ENCODE results near the gene AMACR.

Gene AMACR

DNA sequence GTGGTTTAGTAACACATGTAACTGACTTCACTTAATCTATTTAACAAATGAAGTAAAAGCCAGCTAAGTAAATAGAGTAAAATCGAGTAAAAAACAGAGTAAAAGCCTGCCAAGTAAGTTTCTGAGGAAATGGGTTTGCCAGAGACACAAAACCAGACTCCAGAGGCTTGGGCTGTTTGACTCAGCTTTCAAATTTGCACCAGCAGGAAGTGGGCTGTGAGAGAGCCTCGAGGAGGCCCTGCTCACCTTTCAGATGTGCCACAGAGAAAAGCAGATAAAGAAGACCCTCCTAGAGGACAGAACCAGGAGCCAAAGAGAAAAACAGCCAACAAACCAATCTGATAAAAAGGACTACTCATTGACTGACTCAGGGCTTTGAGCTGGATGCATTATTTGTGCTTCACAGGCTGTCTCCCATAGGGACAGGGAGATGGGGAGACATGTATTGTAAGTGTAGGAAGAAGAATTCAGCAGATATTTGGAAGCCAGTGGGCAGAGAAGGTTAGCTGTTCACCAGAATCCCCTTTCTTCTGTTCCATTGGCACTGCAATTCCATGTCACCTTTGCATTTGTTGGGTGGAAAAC, 14.4 kb upstream of the AMACR start:
- Histone ChIP-seq H3K27me3 (ENCODE audit: control insufficient read depth in 1 of 2, insufficient read depth in 2 of 2, low read length in 2 of 2) (no peaks in the 10 kb centered on the region), H3K36me3 (ENCODE audit: control insufficient read depth in 1 of 2, insufficient read depth in 2 of 2, low read length in 2 of 2) (no peaks in the 10 kb centered on the region), H3K27ac (ENCODE audit: low read depth, low read length) (no peak overlapping the region), H3K4me3 (ENCODE audit: low read depth in 1 of 2, low read length in 2 of 2) (no peak overlapping the region), H3K9me3 (ENCODE audit: control insufficient read depth in 1 of 2, low read length in 2 of 2) (no peaks in the 10 kb centered on the region), H3K4me1 (ENCODE audit: control insufficient read depth in 1 of 2, insufficient read depth in 2 of 2, low read length in 2 of 2) (peaks cover 0 to 10% of the 10 kb centered on the region in 2 donors), H3K9ac (ENCODE audit: low read depth in 1 of 2, low read length in 2 of 2) (no peak overlapping the region)

DNA sequence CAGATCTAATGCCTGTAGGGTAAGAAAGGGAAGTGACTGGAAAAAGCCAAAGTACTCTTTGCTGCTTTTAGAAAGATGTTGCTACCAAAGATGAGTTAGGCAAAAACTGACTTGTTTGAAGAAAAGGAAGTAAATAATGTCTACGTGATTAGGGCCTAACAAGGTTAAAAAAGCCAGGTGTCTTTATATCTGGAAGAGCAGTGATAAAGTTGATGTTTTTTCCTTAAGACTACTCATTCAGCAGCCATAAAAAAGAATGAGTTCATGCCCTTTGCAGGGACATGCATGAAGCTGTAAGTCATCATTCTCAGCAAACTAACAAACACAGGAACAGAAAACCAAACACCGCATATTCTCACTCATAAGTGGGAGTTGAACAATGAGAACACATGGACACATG, 13.5 kb upstream of the AMACR start:
- Histone ChIP-seq H3K27me3 (ENCODE audit: control insufficient read depth in 1 of 2, insufficient read depth in 2 of 2, low read length in 2 of 2) (no peaks in the 10 kb centered on the region), H3K27ac (ENCODE audit: low read depth, low read length) (no peak overlapping the region), H3K9ac (ENCODE audit: low read depth in 1 of 2, low read length in 2 of 2) (no peak overlapping the region), H3K9me3 (ENCODE audit: control insufficient read depth in 1 of 2, low read length in 2 of 2) (no peaks in the 10 kb centered on the region), H3K4me3 (ENCODE audit: low read depth in 1 of 2, low read length in 2 of 2) (no peak overlapping the region), H3K4me1 (ENCODE audit: control insufficient read depth in 1 of 2, insufficient read depth in 2 of 2, low read length in 2 of 2) (peaks cover 0 to 10% of the 10 kb centered on the region in 2 donors), H3K36me3 (ENCODE audit: control insufficient read depth in 1 of 2, insufficient read depth in 2 of 2, low read length in 2 of 2) (no peaks in the 10 kb centered on the region)

DNA sequence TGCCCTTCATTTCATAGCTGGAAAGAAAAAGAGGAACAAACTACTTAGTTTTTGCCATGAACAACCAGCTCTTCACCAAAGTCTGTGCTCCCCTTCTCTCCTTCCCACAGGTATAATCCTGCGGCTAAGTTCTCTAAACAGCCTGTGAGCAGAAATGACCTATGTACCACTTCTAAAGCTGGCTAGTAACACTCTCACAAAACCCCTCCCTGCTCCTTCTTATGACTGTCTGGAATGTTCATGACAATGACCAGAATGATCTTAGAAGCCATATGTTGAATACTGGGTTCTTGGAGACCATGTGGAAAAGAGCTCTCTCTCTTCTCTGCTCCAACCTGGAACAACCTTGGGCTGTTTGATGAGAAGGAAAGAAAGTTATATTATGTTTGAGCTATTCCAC, 12.9 kb upstream of the AMACR start:
- Histone ChIP-seq H3K27me3 (ENCODE audit: control insufficient read depth in 1 of 2, insufficient read depth in 2 of 2, low read length in 2 of 2) (no peaks in the 10 kb centered on the region), H3K4me1 (ENCODE audit: control insufficient read depth in 1 of 2, insufficient read depth in 2 of 2, low read length in 2 of 2) (peaks cover under 1 to 5% of the 10 kb centered on the region in 2 donors), H3K9me3 (ENCODE audit: control insufficient read depth in 1 of 2, low read length in 2 of 2) (no peaks in the 10 kb centered on the region), H3K36me3 (ENCODE audit: control insufficient read depth in 1 of 2, insufficient read depth in 2 of 2, low read length in 2 of 2) (no peaks in the 10 kb centered on the region), H3K4me3 (ENCODE audit: low read depth in 1 of 2, low read length in 2 of 2) (no peak overlapping the region), H3K27ac (ENCODE audit: low read depth, low read length) (no peak overlapping the region), H3K9ac (ENCODE audit: low read depth in 1 of 2, low read length in 2 of 2) (no peak overlapping the region)

DNA sequence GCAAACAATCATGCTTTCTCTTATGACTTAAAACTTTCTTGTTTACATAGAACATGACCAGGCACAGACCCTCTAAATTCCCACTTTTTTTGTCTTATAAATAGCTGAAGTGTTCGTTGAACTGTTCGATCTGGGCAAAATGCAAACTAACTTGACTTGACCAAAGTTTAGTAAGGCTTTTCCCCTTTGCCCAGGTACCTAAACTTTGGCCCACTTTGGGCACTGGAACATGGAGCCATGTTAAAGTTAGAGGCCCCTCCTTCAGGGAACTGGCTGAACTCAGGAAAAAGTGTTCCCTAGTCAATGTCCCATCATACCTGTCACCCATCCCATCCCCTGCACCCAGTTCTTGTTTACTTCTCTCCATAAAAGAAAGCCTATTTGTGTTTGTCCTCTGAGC, 9.4 kb upstream of the AMACR start:
- no peak overlapping the region for H3K27ac ChIP-seq (ENCODE audit: low read depth, low read length)
- H3K9me3 ChIP-seq (ENCODE audit: control insufficient read depth in 1 of 2, low read length in 2 of 2) = no peaks in the 10 kb centered on the region
- H3K4me3 ChIP-seq (ENCODE audit: low read depth in 1 of 2, low read length in 2 of 2) = no peak overlapping the region
- H3K4me1 ChIP-seq (ENCODE audit: control insufficient read depth in 1 of 2, insufficient read depth in 2 of 2, low read length in 2 of 2) = peaks cover 6 to 12% of the 10 kb centered on the region in 2 donors
- H3K36me3 ChIP-seq (ENCODE audit: control insufficient read depth in 1 of 2, insufficient read depth in 2 of 2, low read length in 2 of 2) = no peaks in the 10 kb centered on the region
- H3K27me3 ChIP-seq (ENCODE audit: control insufficient read depth in 1 of 2, insufficient read depth in 2 of 2, low read length in 2 of 2) = no peaks in the 10 kb centered on the region
- no peak overlapping the region for H3K9ac ChIP-seq (ENCODE audit: low read depth in 1 of 2, low read length in 2 of 2)

DNA sequence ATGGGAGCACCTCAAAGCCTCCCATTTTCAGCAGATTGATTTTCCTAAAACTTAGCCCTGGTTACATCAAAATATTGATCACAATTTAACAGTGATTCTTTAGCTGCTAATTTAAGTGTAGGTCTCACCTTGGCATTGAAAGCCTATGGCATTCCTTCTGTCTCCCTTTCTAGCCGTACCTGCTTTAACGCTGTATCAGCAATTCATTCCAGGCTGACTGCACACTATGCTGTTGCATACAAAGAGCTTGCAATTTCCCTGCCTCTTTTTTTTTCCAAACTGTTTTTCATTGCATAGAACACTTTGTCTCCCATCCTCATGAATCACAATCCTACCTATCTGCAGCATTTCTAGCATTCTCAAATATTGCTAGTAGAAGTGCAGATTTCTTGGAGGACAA, 8.9 kb upstream of the AMACR start:
- H3K27ac ChIP-seq (ENCODE audit: low read depth, low read length) = no peak overlapping the region
- H3K4me1 ChIP-seq (ENCODE audit: control insufficient read depth in 1 of 2, insufficient read depth in 2 of 2, low read length in 2 of 2) = peaks cover 6 to 7% of the 10 kb centered on the region in 2 donors
- no peaks in the 10 kb centered on the region for H3K36me3 ChIP-seq (ENCODE audit: control insufficient read depth in 1 of 2, insufficient read depth in 2 of 2, low read length in 2 of 2)
- no peak overlapping the region for H3K4me3 ChIP-seq (ENCODE audit: low read depth in 1 of 2, low read length in 2 of 2)
- H3K9me3 ChIP-seq (ENCODE audit: control insufficient read depth in 1 of 2, low read length in 2 of 2) = no peaks in the 10 kb centered on the region
- H3K9ac ChIP-seq (ENCODE audit: low read depth in 1 of 2, low read length in 2 of 2) = no peak overlapping the region
- no peaks in the 10 kb centered on the region for H3K27me3 ChIP-seq (ENCODE audit: control insufficient read depth in 1 of 2, insufficient read depth in 2 of 2, low read length in 2 of 2)

DNA sequence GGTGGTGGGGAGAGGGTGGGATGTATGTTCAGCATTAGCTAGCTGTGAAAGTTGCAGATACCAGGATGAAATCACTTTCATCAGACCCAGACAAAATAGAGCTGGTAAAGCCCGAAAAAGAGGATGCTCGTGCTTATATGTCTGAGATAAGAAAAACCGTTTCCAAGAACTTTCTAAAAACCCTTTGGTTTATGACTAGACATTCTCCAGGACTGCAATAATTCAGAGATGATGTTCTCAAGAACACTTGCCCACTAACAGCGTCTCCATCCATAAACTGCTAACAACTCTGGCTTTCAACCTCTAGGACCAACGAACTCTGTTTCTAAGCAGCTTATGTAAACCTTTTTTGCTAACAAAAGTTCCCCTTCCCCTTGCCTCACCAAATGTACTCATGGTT, 8.4 kb upstream of the AMACR start:
- Histone ChIP-seq H3K36me3 (ENCODE audit: control insufficient read depth in 1 of 2, insufficient read depth in 2 of 2, low read length in 2 of 2) (no peaks in the 10 kb centered on the region), H3K4me1 (ENCODE audit: control insufficient read depth in 1 of 2, insufficient read depth in 2 of 2, low read length in 2 of 2) (peaks cover 6% of the 10 kb centered on the region in 2 donors), H3K9me3 (ENCODE audit: control insufficient read depth in 1 of 2, low read length in 2 of 2) (no peaks in the 10 kb centered on the region), H3K4me3 (ENCODE audit: low read depth in 1 of 2, low read length in 2 of 2) (no peak overlapping the region), H3K9ac (ENCODE audit: low read depth in 1 of 2, low read length in 2 of 2) (no peak overlapping the region), H3K27me3 (ENCODE audit: control insufficient read depth in 1 of 2, insufficient read depth in 2 of 2, low read length in 2 of 2) (no peaks in the 10 kb centered on the region), H3K27ac (ENCODE audit: low read depth, low read length) (no peak overlapping the region)

DNA sequence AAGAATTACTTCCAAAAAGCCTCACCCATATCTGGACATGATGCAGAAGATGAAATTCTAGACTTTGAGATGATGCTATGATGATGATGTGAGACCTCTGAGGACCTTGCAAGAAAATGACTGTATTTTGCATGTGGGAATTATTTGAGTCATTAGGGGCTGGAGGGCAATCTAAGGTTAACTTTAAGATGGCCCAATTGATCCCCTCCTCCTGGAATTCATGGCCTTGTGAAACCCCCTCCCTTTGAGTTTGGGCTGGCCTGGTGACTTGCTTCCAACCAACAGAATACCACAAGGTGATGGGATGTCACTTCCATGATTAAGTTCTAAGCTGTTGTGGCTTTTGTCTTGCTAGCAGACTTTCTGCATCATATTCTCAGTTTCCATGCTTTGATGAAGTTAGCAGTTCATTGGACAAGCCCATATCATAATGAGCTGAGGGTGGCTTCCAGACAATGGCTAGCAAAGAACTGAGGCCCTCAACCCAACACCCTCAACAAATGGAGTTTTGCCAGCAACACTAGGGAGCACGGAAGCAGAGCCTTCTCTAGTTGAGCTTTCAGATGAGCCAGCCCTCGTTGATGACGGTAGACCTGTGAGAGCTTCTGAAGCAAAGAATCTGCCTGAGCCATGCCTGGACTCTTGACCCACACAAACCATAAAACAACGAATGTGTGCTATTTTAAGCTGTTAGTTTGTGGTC, 7.4 kb upstream of the AMACR start:
- Histone ChIP-seq H3K9ac (ENCODE audit: low read depth in 1 of 2, low read length in 2 of 2) (no peak overlapping the region), H3K36me3 (ENCODE audit: control insufficient read depth in 1 of 2, insufficient read depth in 2 of 2, low read length in 2 of 2) (no peaks in the 10 kb centered on the region), H3K27ac (ENCODE audit: low read depth, low read length) (no peak overlapping the region), H3K4me3 (ENCODE audit: low read depth in 1 of 2, low read length in 2 of 2) (no peak overlapping the region), H3K27me3 (ENCODE audit: control insufficient read depth in 1 of 2, insufficient read depth in 2 of 2, low read length in 2 of 2) (no peaks in the 10 kb centered on the region), H3K9me3 (ENCODE audit: control insufficient read depth in 1 of 2, low read length in 2 of 2) (no peaks in the 10 kb centered on the region), H3K4me1 (ENCODE audit: control insufficient read depth in 1 of 2, insufficient read depth in 2 of 2, low read length in 2 of 2) (peaks cover 6 to 11% of the 10 kb centered on the region in 2 donors)

DNA sequence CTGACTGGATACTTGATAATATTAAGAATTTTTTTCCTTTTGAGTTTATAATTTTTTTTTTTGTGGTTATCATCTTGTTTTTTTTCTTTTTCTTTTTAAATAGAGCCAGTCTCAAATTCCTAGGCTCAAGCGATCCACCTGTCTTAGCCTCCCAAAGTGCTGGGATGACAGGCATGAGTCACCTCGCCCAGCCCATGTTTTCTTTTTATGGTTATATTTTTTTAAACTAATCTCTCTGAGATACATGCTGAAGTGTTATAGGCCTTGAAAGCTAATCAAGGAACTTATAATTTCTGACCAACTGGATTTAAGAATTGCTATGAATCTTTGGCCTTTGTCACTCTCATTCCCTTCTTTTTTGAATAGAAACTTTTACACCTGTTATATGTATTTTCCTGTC, 6.8 kb upstream of the AMACR start:
- Histone ChIP-seq H3K36me3 (ENCODE audit: control insufficient read depth in 1 of 2, insufficient read depth in 2 of 2, low read length in 2 of 2) (no peaks in the 10 kb centered on the region), H3K27me3 (ENCODE audit: control insufficient read depth in 1 of 2, insufficient read depth in 2 of 2, low read length in 2 of 2) (no peaks in the 10 kb centered on the region), H3K9me3 (ENCODE audit: control insufficient read depth in 1 of 2, low read length in 2 of 2) (no peaks in the 10 kb centered on the region), H3K27ac (ENCODE audit: low read depth, low read length) (no peak overlapping the region), H3K4me1 (ENCODE audit: control insufficient read depth in 1 of 2, insufficient read depth in 2 of 2, low read length in 2 of 2) (peaks cover 8 to 12% of the 10 kb centered on the region in 2 donors), H3K4me3 (ENCODE audit: low read depth in 1 of 2, low read length in 2 of 2) (no peak overlapping the region), H3K9ac (ENCODE audit: low read depth in 1 of 2, low read length in 2 of 2) (no peak overlapping the region)

DNA sequence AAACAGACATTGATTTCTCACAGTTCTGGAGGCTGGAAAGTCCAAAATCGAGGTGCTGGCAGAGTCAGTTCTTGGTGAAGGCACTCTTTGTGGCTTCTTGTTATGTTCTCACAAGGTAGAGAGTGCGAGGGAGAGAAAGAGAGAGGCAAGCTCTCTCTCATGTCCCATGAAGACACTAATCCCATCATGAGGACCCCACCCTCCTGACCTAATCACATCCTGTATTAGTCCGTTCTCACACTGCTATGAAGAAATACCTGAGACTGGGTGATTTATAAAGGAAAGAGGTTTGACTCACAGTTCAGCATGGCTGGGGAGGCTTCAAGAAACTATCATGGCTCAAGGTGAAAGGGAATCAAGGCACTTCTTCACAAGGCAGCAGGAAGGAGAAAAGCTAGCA, 5.7 kb upstream of the AMACR start:
- no peak overlapping the region for H3K9ac ChIP-seq (ENCODE audit: low read depth in 1 of 2, low read length in 2 of 2)
- H3K27ac ChIP-seq (ENCODE audit: low read depth, low read length) = no peak overlapping the region
- no peaks in the 10 kb centered on the region for H3K36me3 ChIP-seq (ENCODE audit: control insufficient read depth in 1 of 2, insufficient read depth in 2 of 2, low read length in 2 of 2)
- no peak overlapping the region for H3K4me3 ChIP-seq (ENCODE audit: low read depth in 1 of 2, low read length in 2 of 2)
- H3K9me3 ChIP-seq (ENCODE audit: control insufficient read depth in 1 of 2, low read length in 2 of 2) = no peaks in the 10 kb centered on the region
- no peaks in the 10 kb centered on the region for H3K27me3 ChIP-seq (ENCODE audit: control insufficient read depth in 1 of 2, insufficient read depth in 2 of 2, low read length in 2 of 2)
- peaks cover 18 to 22% of the 10 kb centered on the region in 2 donors for H3K4me1 ChIP-seq (ENCODE audit: control insufficient read depth in 1 of 2, insufficient read depth in 2 of 2, low read length in 2 of 2)

DNA sequence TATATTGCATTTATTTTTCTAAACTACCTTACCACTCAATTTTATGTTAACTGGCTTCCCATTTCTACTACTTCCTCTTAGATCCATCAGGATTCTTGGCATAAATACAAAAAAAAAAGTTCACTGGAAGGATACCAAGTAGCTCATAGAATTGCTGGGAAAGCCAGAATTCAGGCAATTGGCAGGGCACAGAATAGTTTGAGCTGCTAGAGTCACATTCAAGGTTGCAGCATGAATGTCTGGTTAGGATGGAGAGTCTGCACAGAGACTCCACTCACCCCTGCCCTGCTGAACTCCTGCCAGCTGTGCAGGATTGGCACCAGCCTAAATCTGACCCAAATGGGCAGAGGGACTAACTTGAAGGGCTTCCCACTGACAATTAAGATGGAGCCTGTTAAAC, 4.9 kb upstream of the AMACR start:
- Histone ChIP-seq H3K4me1 (ENCODE audit: control insufficient read depth in 1 of 2, insufficient read depth in 2 of 2, low read length in 2 of 2) (peaks cover 18 to 23% of the 10 kb centered on the region in 2 donors), H3K27me3 (ENCODE audit: control insufficient read depth in 1 of 2, insufficient read depth in 2 of 2, low read length in 2 of 2) (no peaks in the 10 kb centered on the region), H3K9ac (ENCODE audit: low read depth in 1 of 2, low read length in 2 of 2) (no peak overlapping the region), H3K27ac (ENCODE audit: low read depth, low read length) (no peak overlapping the region), H3K36me3 (ENCODE audit: control insufficient read depth in 1 of 2, insufficient read depth in 2 of 2, low read length in 2 of 2) (no peaks in the 10 kb centered on the region), H3K9me3 (ENCODE audit: control insufficient read depth in 1 of 2, low read length in 2 of 2) (no peaks in the 10 kb centered on the region), H3K4me3 (ENCODE audit: low read depth in 1 of 2, low read length in 2 of 2) (no peak overlapping the region)
